Stimulated activated naive CD8-positive, alpha-beta T cell treated with anti-CD3 and anti-CD28 coated beads, Interleukin-15, Interleukin-2, amounts not matched to agents 100 ng/mL and 50 ng/mL, for 24 hours (primary cell): ENCODE measurements around the gene DNAI2.
A peak's percentile ranks its signal among the peaks of the same experiment; 100 is the strongest.

Experiments used
- H3K27ac Mint-ChIP-seq: one replicate; pipeline ENCODE4 v1.8.0; 2021; ENCODE audit warnings: mild to moderate bottlenecking, mixed read lengths
- H3K27me3 Mint-ChIP-seq: one replicate; pipeline ENCODE4 v1.8.0; 2021; ENCODE audit warnings: mixed read lengths
- H3K36me3 Mint-ChIP-seq: one replicate; pipeline ENCODE4 v1.8.0; 2021; ENCODE audit warnings: low read depth, mixed read lengths
- H3K4me1 Mint-ChIP-seq: one replicate; pipeline ENCODE4 v1.8.0; 2021; ENCODE audit warnings: low read depth, mixed read lengths
- H3K4me3 Mint-ChIP-seq: one replicate; pipeline ENCODE4 v1.8.0; 2021; ENCODE audit warnings: mild to moderate bottlenecking, mixed read lengths
- H3K9me3 Mint-ChIP-seq: one replicate; pipeline ENCODE4 v1.8.0; 2021; ENCODE audit warnings: mixed read lengths

DNAI2 gene

GRCh38 chr17:74274060-74274708 is at the start of gene DNAI2:
Gene DNAI2 (plus strand): TSS chr17:74274234. CDS start chr17:74281818, 7,584 bp downstream.
- peaks cover 38% of the 10 kb centered on the region for H3K4me1 Mint-ChIP-seq
- no peaks in the 10 kb centered on the region for H3K9me3 Mint-ChIP-seq
- no peak within 1 kb of the TSS for H3K27ac Mint-ChIP-seq
- no peaks in the 10 kb centered on the region for H3K36me3 Mint-ChIP-seq
- H3K27me3 Mint-ChIP-seq: peaks cover 9% of the 10 kb centered on the region
- H3K4me3 Mint-ChIP-seq: peak within 1 kb of the TSS; percentile 62

- H3K27me3 Mint-ChIP-seq: no peaks in the 10 kb centered on the region
- H3K36me3 Mint-ChIP-seq: peaks cover 11% of the 10 kb centered on the region
- H3K9me3 Mint-ChIP-seq: no peaks in the 10 kb centered on the region
- no peak overlapping the region for H3K27ac Mint-ChIP-seq
- no peaks in the 10 kb centered on the region for H3K4me1 Mint-ChIP-seq
- no peak overlapping the region for H3K4me3 Mint-ChIP-seq
Measured at GRCh38 chr17:74224959-74225725, 48.9 kb upstream of the DNAI2 start.

- H3K27me3 Mint-ChIP-seq: no peaks in the 10 kb centered on the region
- no peak overlapping the region for H3K27ac Mint-ChIP-seq
- no peak overlapping the region for H3K4me3 Mint-ChIP-seq
- no peaks in the 10 kb centered on the region for H3K4me1 Mint-ChIP-seq
- H3K36me3 Mint-ChIP-seq: peaks cover 11% of the 10 kb centered on the region
- H3K9me3 Mint-ChIP-seq: no peaks in the 10 kb centered on the region
Measured at GRCh38 chr17:74226252-74226651, 47.8 kb upstream of the DNAI2 start.

- Mint-ChIP-seq H3K9me3 (no peaks in the 10 kb centered on the region), H3K27me3 (no peaks in the 10 kb centered on the region), H3K4me3 (no peak overlapping the region), H3K27ac (no peak overlapping the region), H3K36me3 (peaks cover 11% of the 10 kb centered on the region), H3K4me1 (no peaks in the 10 kb centered on the region)
Measured at GRCh38 chr17:74227271-74228080, 46.6 kb upstream of the DNAI2 start.

- peaks cover 11% of the 10 kb centered on the region for H3K36me3 Mint-ChIP-seq
- no peak overlapping the region for H3K4me3 Mint-ChIP-seq
- no peaks in the 10 kb centered on the region for H3K9me3 Mint-ChIP-seq
- no peaks in the 10 kb centered on the region for H3K4me1 Mint-ChIP-seq
- no peaks in the 10 kb centered on the region for H3K27me3 Mint-ChIP-seq
- H3K27ac Mint-ChIP-seq: no peak overlapping the region
Measured at GRCh38 chr17:74228306-74228978, 45.6 kb upstream of the DNAI2 start.

GRCh38 chr17:74230896-74231295 is 43.1 kb upstream of the DNAI2 start:
- H3K27me3 Mint-ChIP-seq: no peaks in the 10 kb centered on the region
- no peaks in the 10 kb centered on the region for H3K4me1 Mint-ChIP-seq
- H3K9me3 Mint-ChIP-seq: no peaks in the 10 kb centered on the region
- no peak overlapping the region for H3K4me3 Mint-ChIP-seq
- peaks cover 5% of the 10 kb centered on the region for H3K36me3 Mint-ChIP-seq
- H3K27ac Mint-ChIP-seq: no peak overlapping the region

GRCh38 chr17:74231928-74232907 is 41.8 kb upstream of the DNAI2 start:
- H3K9me3 Mint-ChIP-seq: no peaks in the 10 kb centered on the region
- H3K27ac Mint-ChIP-seq: no peak overlapping the region
- H3K36me3 Mint-ChIP-seq: no peaks in the 10 kb centered on the region
- H3K4me3 Mint-ChIP-seq: no peak overlapping the region
- no peaks in the 10 kb centered on the region for H3K27me3 Mint-ChIP-seq
- no peaks in the 10 kb centered on the region for H3K4me1 Mint-ChIP-seq

GRCh38 chr17:74233937-74234336 is 40.1 kb upstream of the DNAI2 start:
- H3K9me3 Mint-ChIP-seq: no peaks in the 10 kb centered on the region
- H3K36me3 Mint-ChIP-seq: no peaks in the 10 kb centered on the region
- H3K4me3 Mint-ChIP-seq: no peak overlapping the region
- H3K4me1 Mint-ChIP-seq: no peaks in the 10 kb centered on the region
- no peak overlapping the region for H3K27ac Mint-ChIP-seq
- H3K27me3 Mint-ChIP-seq: no peaks in the 10 kb centered on the region

GRCh38 chr17:74234486-74234885 is 39.5 kb upstream of the DNAI2 start:
- no peaks in the 10 kb centered on the region for H3K27me3 Mint-ChIP-seq
- no peak overlapping the region for H3K27ac Mint-ChIP-seq

GRCh38 chr17:74235040-74235581 is 38.9 kb upstream of the DNAI2 start:
- no peaks in the 10 kb centered on the region for H3K27me3 Mint-ChIP-seq
- H3K36me3 Mint-ChIP-seq: no peaks in the 10 kb centered on the region
- no peaks in the 10 kb centered on the region for H3K4me1 Mint-ChIP-seq
- H3K9me3 Mint-ChIP-seq: no peaks in the 10 kb centered on the region
- H3K4me3 Mint-ChIP-seq: no peak overlapping the region
- H3K27ac Mint-ChIP-seq: peak overlapping the region; percentile 40

More at GRCh38 chr17:74234486-74234885, 39.5 kb upstream of the DNAI2 start:
- Mint-ChIP-seq H3K36me3 (no peaks in the 10 kb centered on the region), H3K9me3 (no peaks in the 10 kb centered on the region), H3K4me1 (no peaks in the 10 kb centered on the region), H3K4me3 (no peak overlapping the region)

- Mint-ChIP-seq H3K27ac (no peak overlapping the region), H3K9me3 (no peaks in the 10 kb centered on the region), H3K36me3 (no peaks in the 10 kb centered on the region), H3K4me1 (no peaks in the 10 kb centered on the region), H3K27me3 (no peaks in the 10 kb centered on the region), H3K4me3 (no peak overlapping the region)
Measured at GRCh38 chr17:74235911-74236371, 38.1 kb upstream of the DNAI2 start.

- Mint-ChIP-seq H3K36me3 (no peaks in the 10 kb centered on the region), H3K9me3 (no peaks in the 10 kb centered on the region), H3K4me1 (no peaks in the 10 kb centered on the region), H3K27ac (no peak overlapping the region), H3K27me3 (no peaks in the 10 kb centered on the region), H3K4me3 (no peak overlapping the region)
Measured at GRCh38 chr17:74237321-74237720, 36.7 kb upstream of the DNAI2 start.

GRCh38 chr17:74239172-74239571 is 34.9 kb upstream of the DNAI2 start:
- H3K27me3 Mint-ChIP-seq: no peaks in the 10 kb centered on the region
- H3K36me3 Mint-ChIP-seq: no peaks in the 10 kb centered on the region
- H3K4me3 Mint-ChIP-seq: no peak overlapping the region
- H3K9me3 Mint-ChIP-seq: no peaks in the 10 kb centered on the region
- H3K27ac Mint-ChIP-seq: no peak overlapping the region
- no peaks in the 10 kb centered on the region for H3K4me1 Mint-ChIP-seq
